LNCaP clone FGC (cell line): ENCODE results near the gene ARSB.
"Not testable (repeated sequence)": the region's sequence is repeated elsewhere in the genome, so short reads cannot be mapped to it uniquely, and the experiment has no call there.

Experiments used
- DNase-seq: peaks from one replicate; pipeline ENCODE4 v3.0.0-alpha.2; 2011; ENCODE audit warnings: low read depth
- H3K4me3 ChIP-seq: 2 replicates; pipeline ENCODE4 v1.5.1; 2011; ENCODE audit warnings: mild to moderate bottlenecking, low read depth, low read length, control low read depth
- CTCF ChIP-seq: IDR thresholded peaks from 2 replicates; pipeline ENCODE4 v1.5.1; 2012; ENCODE audit warnings: mild to moderate bottlenecking; ENCODE audit not compliant: control insufficient read depth, insufficient read depth; ENCODE audit errors: extremely low read depth

Gene ARSB

GRCh38 chr5:78984439-78985115, 533 bp downstream of the ARSB start:
- peak overlapping the region; percentile 51 for H3K4me3 ChIP-seq
- TF ChIP-seq CTCF = 0 out of 2 replicates have a peak, but pooled peaks have one; percentile 15

GRCh38 chr5:78983601-78984438, 1.3 kb downstream of the ARSB start:
- no peak for DNase-seq
- no peak for TF ChIP-seq CTCF
- peak overlapping the region; percentile 51 for H3K4me3 ChIP-seq

More at GRCh38 chr5:78984439-78985115, 533 bp downstream of the ARSB start:
- peak; percentile 31 for DNase-seq

GRCh38 chr5:78983194-78983593, 1.9 kb downstream of the ARSB start:
- DNase-seq = not testable (repeated sequence)

GRCh38 chr5:78979909-78980308, 5.2 kb downstream of the ARSB start:
- no peak overlapping the region for H3K4me3 ChIP-seq
- DNase-seq = no peak
- no peak for TF ChIP-seq CTCF

More at GRCh38 chr5:78983194-78983593, 1.9 kb downstream of the ARSB start:
- H3K4me3 ChIP-seq = not testable (repeated sequence)

GRCh38 chr5:78979117-78979742, 5.9 kb downstream of the ARSB start:
- no peak for DNase-seq
- no peak overlapping the region for H3K4me3 ChIP-seq
- no peak for TF ChIP-seq CTCF

GRCh38 chr5:78975035-78975434, 10.1 kb downstream of the ARSB start:
- H3K4me3 ChIP-seq = no peak overlapping the region
- DNase-seq = no peak
- TF ChIP-seq CTCF = no peak

GRCh38 chr5:78974601-78975000, 10.5 kb downstream of the ARSB start:
- TF ChIP-seq CTCF = no peak
- no peak for DNase-seq
- H3K4me3 ChIP-seq = no peak overlapping the region
